ENCODE data around the gene LMF2. TPM values are rescaled to one million over a fixed set of nuclear protein-coding genes. Genes with fewer than 3 reads are reported as not detected.
A peak's percentile ranks its signal among the peaks of the same experiment; 100 is the strongest.

Gene LMF2
- total RNA-seq, 2 experiments from 2014 or later: 107 to 114 TPM

- Mint-ChIP-seq H3K9me3 (no peaks in the 10 kb centered on the region), H3K4me3 (no peak overlapping the region), H3K27ac (no peak overlapping the region), H3K36me3 (ENCODE audit: low read depth) (no peaks in the 10 kb centered on the region), H3K4me1 (ENCODE audit: low read depth) (peaks cover 12% of the 10 kb centered on the region), H3K27me3 (no peaks in the 10 kb centered on the region)
- DNase-seq: no peak
- Histone ChIP-seq H3K4me1 (ENCODE audit: insufficient read depth, low read length) (peaks cover 16% of the 10 kb centered on the region), H3K36me3 (ENCODE audit: insufficient read depth, low read length) (no peaks in the 10 kb centered on the region), H3K27ac (ENCODE audit: low read depth in 1 of 2, low read length in 2 of 2) (no peak overlapping the region), H3K9me3 (ENCODE audit: control insufficient read depth in 1 of 2, insufficient read depth in 1 of 2, low read length in 2 of 2) (no peaks in the 10 kb centered on the region), H3K4me3 (ENCODE audit: low read length) (no peak overlapping the region), H3K27me3 (ENCODE audit: control insufficient read depth in 1 of 2, insufficient read depth in 2 of 2, low read length in 2 of 2) (no peaks in the 10 kb centered on the region)
- intact Hi-C loops (cut with DNase I, micrococcal nuclease): no loop called here
- CTCF ChIA-PET: no interaction called here
- no peak for ATAC-seq (ENCODE audit: poor library complexity)
- TF ChIP-seq CTCF (IDR thresholded peaks at IDR 0.05): no peak
- POLR2A ChIA-PET: no interaction called here
Observed at GRCh38 chr22:50487290-50488005, 20.1 kb downstream of the LMF2 start.

DNA sequence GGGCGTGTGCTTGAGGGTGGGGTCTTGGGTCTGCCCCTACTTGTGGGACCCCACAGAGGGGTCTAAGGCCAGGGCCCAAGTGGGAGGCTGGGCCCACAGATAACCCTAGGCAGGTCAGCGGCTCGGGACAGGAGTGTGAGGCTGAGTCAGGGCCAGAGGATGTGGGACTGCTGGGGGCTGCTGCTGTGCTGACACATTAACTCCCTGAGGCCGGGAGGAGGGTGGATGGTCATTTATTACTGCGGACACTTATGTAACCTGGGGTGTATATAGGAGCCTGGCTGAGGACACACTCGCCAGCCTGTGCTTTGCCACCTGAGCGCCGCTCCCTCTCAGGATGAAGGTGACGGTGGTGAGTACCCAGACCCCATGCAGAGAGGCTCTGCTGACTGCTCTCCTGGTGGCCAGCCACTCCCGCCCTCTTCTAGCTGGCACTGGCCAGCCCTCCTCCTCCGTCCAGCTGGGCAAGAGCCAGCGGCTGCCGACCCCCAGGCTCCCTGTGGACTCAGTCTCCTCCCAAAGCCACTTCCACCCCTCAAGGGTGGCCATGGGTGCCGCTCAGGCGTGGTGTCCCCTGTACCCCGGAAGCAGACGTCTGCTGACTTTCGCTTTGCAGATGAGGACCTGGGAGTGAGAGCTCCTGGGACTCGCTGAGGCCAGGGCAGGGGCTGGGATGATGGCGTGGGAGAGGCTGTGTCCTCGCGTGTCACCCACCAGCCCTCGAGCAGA, 20.8 kb downstream of the LMF2 start, which contains the start of gene MIOX:
MIOX (plus strand) TSS at position 299 of the 729 bp plus-strand sequence; CDS start at position 338, 39 bp downstream.
- ChIA-PET POLR2A (no interaction called here), CTCF (no interaction called here)
- intact Hi-C loops (cut with DNase I, micrococcal nuclease): no loop called here
- Mint-ChIP-seq H3K27me3 (no peaks in the 10 kb centered on the region), H3K4me3 (peak within 1 kb of the TSS; percentile 59), H3K9me3 (no peaks in the 10 kb centered on the region), H3K27ac (no peak within 1 kb of the TSS), H3K36me3 (ENCODE audit: low read depth) (no peaks in the 10 kb centered on the region), H3K4me1 (ENCODE audit: low read depth) (peaks cover 12% of the 10 kb centered on the region)
- Histone ChIP-seq H3K27me3 (ENCODE audit: control insufficient read depth in 1 of 2, insufficient read depth in 2 of 2, low read length in 2 of 2) (peaks cover 0 to 2% of the 10 kb centered on the region in 2 experiments), H3K27ac (ENCODE audit: low read depth in 1 of 2, low read length in 2 of 2) (no peak within 1 kb of the TSS), H3K4me1 (ENCODE audit: insufficient read depth, low read length) (peaks cover 23% of the 10 kb centered on the region), H3K9me3 (ENCODE audit: control insufficient read depth in 1 of 2, insufficient read depth in 1 of 2, low read length in 2 of 2) (no peaks in the 10 kb centered on the region), H3K4me3 (ENCODE audit: low read length) (no peak within 1 kb of the TSS), H3K36me3 (ENCODE audit: insufficient read depth, low read length) (no peaks in the 10 kb centered on the region)
- DNase-seq: no peak
- TF ChIP-seq CTCF (IDR thresholded peaks at IDR 0.05): no peak
- ATAC-seq (ENCODE audit: poor library complexity): no peak

DNA sequence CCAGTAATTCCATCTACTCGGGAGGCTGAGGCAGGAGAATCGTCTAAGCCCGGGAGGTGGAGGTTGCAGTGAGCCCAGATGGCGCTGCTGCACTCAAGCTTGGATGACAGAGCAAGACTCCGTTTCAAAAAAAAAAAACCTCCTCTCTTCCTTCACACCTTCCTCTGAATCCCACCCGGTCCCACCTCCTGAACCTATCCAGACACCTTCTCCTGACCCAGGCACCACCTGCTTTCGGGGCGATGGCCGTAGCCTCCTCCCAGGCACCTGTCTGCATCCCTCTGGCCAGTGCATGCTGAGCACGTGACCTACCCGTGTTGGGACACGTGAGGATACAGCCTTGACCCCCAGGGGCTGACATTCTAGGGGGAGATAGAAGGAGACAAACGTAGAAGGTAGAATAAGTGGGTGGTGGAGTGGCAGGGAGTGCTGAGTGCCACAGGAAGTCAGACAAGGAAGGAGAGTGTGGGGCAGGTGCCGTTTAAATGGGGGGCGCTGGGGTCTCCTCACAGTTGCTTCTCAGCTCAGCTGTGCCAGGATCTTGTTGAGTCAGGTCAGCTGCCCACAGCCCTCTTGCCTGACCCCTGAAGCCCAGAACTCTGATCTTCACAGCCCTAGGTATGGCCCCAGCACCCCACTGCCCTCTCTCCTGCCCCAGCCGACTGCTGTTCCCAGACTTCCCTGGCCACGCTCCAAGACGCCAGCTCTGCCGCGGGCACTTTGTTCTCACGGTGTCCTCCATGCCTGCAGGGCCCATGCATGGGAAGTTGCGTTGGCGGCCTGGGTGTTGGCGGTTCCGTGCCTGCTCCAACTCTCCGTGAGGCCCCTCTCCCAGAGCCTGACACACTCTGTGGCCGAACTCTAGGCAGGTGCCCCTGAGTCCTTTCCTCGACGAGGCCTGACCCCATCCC, 22.0 kb downstream of the LMF2 start:
- ATAC-seq (ENCODE audit: poor library complexity) (no peak), DNase-seq (no peak)
- H3K36me3 Mint-ChIP-seq (ENCODE audit: low read depth): no peaks in the 10 kb centered on the region
- no peaks in the 10 kb centered on the region for H3K9me3 Mint-ChIP-seq
- peak overlapping the region; percentile 59 for H3K4me3 Mint-ChIP-seq
- TF ChIP-seq CTCF (IDR thresholded peaks at IDR 0.05): no peak
- H3K27me3 Mint-ChIP-seq: no peaks in the 10 kb centered on the region
- H3K4me3 ChIP-seq (ENCODE audit: low read length): no peak overlapping the region
- peaks cover 0 to 2% of the 10 kb centered on the region in 2 experiments for H3K27me3 ChIP-seq (ENCODE audit: control insufficient read depth in 1 of 2, insufficient read depth in 2 of 2, low read length in 2 of 2)
- H3K4me1 Mint-ChIP-seq (ENCODE audit: low read depth): peaks cover 5% of the 10 kb centered on the region
- peaks cover 20% of the 10 kb centered on the region for H3K4me1 ChIP-seq (ENCODE audit: insufficient read depth, low read length)
- H3K27ac Mint-ChIP-seq: no peak overlapping the region
- ChIA-PET CTCF (interaction anchor here (0.6 kb wide), 1 partner anchor 209 kb away, joined by 3 read pairs; no protein-coding TSS in a partner anchor), POLR2A (no interaction called here)
- H3K9me3 ChIP-seq (ENCODE audit: control insufficient read depth in 1 of 2, insufficient read depth in 1 of 2, low read length in 2 of 2): no peaks in the 10 kb centered on the region
- intact Hi-C loops (cut with DNase I, micrococcal nuclease): no loop called here
- H3K36me3 ChIP-seq (ENCODE audit: insufficient read depth, low read length): no peaks in the 10 kb centered on the region
- H3K27ac ChIP-seq (ENCODE audit: low read depth in 1 of 2, low read length in 2 of 2): no peak overlapping the region
